IMR-90 (cell line): ENCODE results near the gene GCFC2. TPM values are rescaled to one million over a fixed set of nuclear protein-coding genes. Genes with fewer than 3 reads are reported as not detected.

Experiments used
- ATAC-seq: fragments of 200-7000 bp; cut with Tn5 transposase; 2 replicates; pipeline ENCODE4 v1.9.1; 2020; ENCODE audit warnings: low read depth, mild to moderate bottlenecking, moderate library complexity
- BruUV-seq: library from RNA; stranded (reverse); fragments of 400-500 nt; replicated peaks from 2 replicates; lab custom pipeline; 2021; lab: Mats Ljungman, UMichigan
- CTCF ChIA-PET: fragments of 300-600 bp; formaldehyde crosslinking; extraction: SDS; loops from one replicate; lab custom pipeline; 2021; ENCODE audit warnings: antibody characterized with exemption; lab: Yijun Ruan, JAX
- POLR2A ChIA-PET: fragments of 300-600 bp; sonication (Branson Sonifier 250); formaldehyde crosslinking; loops from one replicate; lab custom pipeline; 2022; ENCODE audit warnings: antibody characterized with exemption; ENCODE audit not compliant: unreplicated experiment; lab: Charles Lee
- DNase-seq: peaks from one replicate; pipeline ENCODE4 v3.0.0; 2013
- H2AFZ ChIP-seq: replicated peaks from 2 replicates; pipeline ENCODE3; 2013; ENCODE audit warnings: low read length, mild to moderate bottlenecking; ENCODE audit not compliant: poor library complexity
- H2AK5ac ChIP-seq: 2 replicates; pipeline ENCODE4 v1.6.1; 2013; ENCODE audit warnings: low read depth, low read length, inconsistent platforms
- H2AK9ac ChIP-seq: replicated peaks from 2 replicates; pipeline ENCODE3; 2013; ENCODE audit warnings: mild to moderate bottlenecking, low read depth, low read length, moderate library complexity; ENCODE audit not compliant: poor library complexity
- H2BK120ac ChIP-seq: 2 replicates; pipeline ENCODE4 v1.6.1; 2013; ENCODE audit warnings: low read depth, low read length, inconsistent platforms
- H2BK15ac ChIP-seq: 3 replicates; pipeline ENCODE4 v1.6.1; 2013; ENCODE audit warnings: low read depth, low read length, inconsistent platforms
- H2BK20ac ChIP-seq: 2 replicates; pipeline ENCODE4 v1.6.1; 2013; ENCODE audit warnings: low read depth, mild to moderate bottlenecking, inconsistent platforms, low read length, moderate library complexity
- H2BK5ac ChIP-seq: 2 replicates; pipeline ENCODE4 v1.6.1; 2013; ENCODE audit warnings: mild to moderate bottlenecking, low read depth, low read length, inconsistent platforms; ENCODE audit not compliant: poor library complexity, severe bottlenecking
- H3K14ac ChIP-seq: replicated peaks from 2 replicates; pipeline ENCODE4 v1.6.1; 2013; ENCODE audit warnings: low read depth, low read length, inconsistent platforms
- H3K18ac ChIP-seq: 2 replicates; pipeline ENCODE4 v1.6.1; 2013; ENCODE audit warnings: low read depth, low read length, control low read depth
- H3K23ac ChIP-seq: 2 replicates; pipeline ENCODE4 v1.6.1; 2013; ENCODE audit warnings: low read depth, low read length, inconsistent platforms
- H3K27ac ChIP-seq: 2 replicates; pipeline ENCODE4 v1.5.1; 2013; ENCODE audit warnings: mild to moderate bottlenecking, control low read depth, low read length; ENCODE audit not compliant: insufficient read depth
- H3K27me3 ChIP-seq: 2 replicates; pipeline ENCODE4 v1.6.1; 2013; ENCODE audit warnings: low read length; ENCODE audit not compliant: control insufficient read depth, insufficient read depth
- H3K36me3 ChIP-seq: 2 replicates; pipeline ENCODE4 v1.6.1; 2013; ENCODE audit warnings: low read length, mixed read lengths; ENCODE audit not compliant: control insufficient read depth, insufficient read depth
- H3K4ac ChIP-seq: 2 replicates; pipeline ENCODE4 v1.6.1; 2013; ENCODE audit warnings: low read depth, low read length, inconsistent platforms
- H3K4me1 ChIP-seq: 2 replicates; pipeline ENCODE4 v1.6.1; 2013; ENCODE audit warnings: low read length, mixed read lengths; ENCODE audit not compliant: control insufficient read depth, insufficient read depth
- H3K4me2 ChIP-seq: 2 replicates; pipeline ENCODE4 v1.6.1; 2013; ENCODE audit warnings: low read depth, mild to moderate bottlenecking, control low read depth, low read length, moderate library complexity
- H3K4me3 ChIP-seq: 2 replicates; pipeline ENCODE4 v1.5.1; 2013; ENCODE audit warnings: low read depth, mild to moderate bottlenecking, control low read depth, low read length, moderate library complexity; ENCODE audit not compliant: insufficient read depth
- H3K56ac ChIP-seq: 2 replicates; pipeline ENCODE4 v1.6.1; 2013; ENCODE audit warnings: low read length, inconsistent platforms; ENCODE audit not compliant: insufficient read depth; ENCODE audit errors: extremely low read depth
- H3K79me1 ChIP-seq, 2 experiments: 2 replicates each; pipeline ENCODE4 v1.6.1; 2013; ENCODE audit warnings: low read length in 2 of 2, inconsistent platforms in 1 of 2, low read depth in 1 of 2
- H3K9ac ChIP-seq: 2 replicates; pipeline ENCODE4 v1.6.1; 2013; ENCODE audit warnings: low read depth, low read length, control low read depth
- H3K9me1 ChIP-seq: 2 replicates; pipeline ENCODE4 v1.6.1; 2013; ENCODE audit warnings: low read length, inconsistent platforms; ENCODE audit not compliant: insufficient read depth
- H3K9me3 ChIP-seq: 2 replicates; pipeline ENCODE4 v1.6.1; 2013; ENCODE audit warnings: low read length; ENCODE audit not compliant: control insufficient read depth, insufficient read depth
- H4K20me1 ChIP-seq: 2 replicates; pipeline ENCODE4 v1.6.1; 2013; ENCODE audit warnings: low read length, inconsistent platforms; ENCODE audit not compliant: insufficient read depth
- H4K5ac ChIP-seq: 2 replicates; pipeline ENCODE4 v1.6.1; 2013; ENCODE audit warnings: mild to moderate bottlenecking, low read depth, low read length, control low read depth
- H4K8ac ChIP-seq, 2 experiments: 2 replicates each; pipeline ENCODE4 v1.6.1; 2013; ENCODE audit warnings: low read depth in 2 of 2, low read length in 2 of 2, control low read depth in 1 of 2, inconsistent platforms in 1 of 2
- H4K91ac ChIP-seq: 2 replicates; pipeline ENCODE4 v1.6.1; 2013; ENCODE audit warnings: low read depth, low read length, inconsistent platforms; ENCODE audit not compliant: insufficient read depth
- CHD1 ChIP-seq: IDR thresholded peaks from 2 replicates; pipeline ENCODE4 v1.6.1; 2012; ENCODE audit warnings: low read depth, low read length, improper control_type of control experiment
- CTCF ChIP-seq: conservative IDR thresholded peaks from 2 replicates; pipeline ENCODE4 v1.5.1; 2012; ENCODE audit warnings: mild to moderate bottlenecking, low read depth, low read length, improper control_type of control experiment
- ELK1 ChIP-seq: fragments of 150-350 bp; IDR thresholded peaks from 2 replicates; pipeline ENCODE4 v1.6.1; 2016; ENCODE audit warnings: low read depth, mild to moderate bottlenecking, low read length, moderate library complexity, borderline replicate concordance
- FOS ChIP-seq: fragments of 150-350 bp; IDR thresholded peaks from 2 replicates; pipeline ENCODE4 v1.6.1; 2016; ENCODE audit warnings: low read depth, low read length
- MAZ ChIP-seq: IDR thresholded peaks from 2 replicates; pipeline ENCODE4 v1.6.1; 2012; ENCODE audit warnings: low read depth, mild to moderate bottlenecking, low read length, improper control_type of control experiment, moderate library complexity, borderline replicate concordance
- MXI1 ChIP-seq: IDR thresholded peaks from 2 replicates; pipeline ENCODE4 v1.6.1; 2012; ENCODE audit warnings: low read depth, mild to moderate bottlenecking, low read length, moderate library complexity, borderline replicate concordance
- RCOR1 ChIP-seq: IDR thresholded peaks from 2 replicates; pipeline ENCODE4 v1.6.1; 2012; ENCODE audit warnings: mild to moderate bottlenecking, low read length, improper control_type of control experiment; ENCODE audit not compliant: insufficient replicate concordance
- RFX5 ChIP-seq: IDR thresholded peaks from 2 replicates; pipeline ENCODE4 v1.8.0; 2012; ENCODE audit warnings: low read depth, mild to moderate bottlenecking, low read length, moderate library complexity
- SMC3 ChIP-seq: fragments of 150-350 bp; IDR thresholded peaks from 2 replicates; pipeline ENCODE4 v1.6.1; 2016; ENCODE audit warnings: low read depth, mild to moderate bottlenecking, antibody characterized with exemption, low read length, moderate library complexity
- USF2 ChIP-seq: fragments of 150-350 bp; IDR thresholded peaks from 2 replicates; pipeline ENCODE4 v1.6.1; 2017; ENCODE audit warnings: mild to moderate bottlenecking, antibody characterized with exemption, low read length, low read depth
- WGBS, 2 experiments: methylation state at CpG; one replicate each; pipeline versions ENCODE4 v1.1.5 to v1.1.7; 2013; ENCODE audit warnings: missing lambda C conversion rate in 2 of 2; ENCODE audit not compliant: insufficient read length in 1 of 2; ENCODE audit errors: extremely low coverage in 2 of 2; 5-methylcytosine and 5-hydroxymethylcytosine counted together
- dilution Hi-C: fragments of 300-500 bp; cut with HindIII; formaldehyde crosslinking; loops from one replicate; pipeline ENCODE4 v1.14.3; 2018; ENCODE audit warnings: low sequenced_read_pairs; ENCODE audit not compliant: unreplicated experiment
- in situ Hi-C: fragments of 300-500 bp; cut with MboI; formaldehyde crosslinking; loops from 3 replicates; pipeline ENCODE4 v1.14.3; 2019; ENCODE audit warnings: low sequenced_read_pairs, inconsistent platforms, mixed read lengths
- intact Hi-C: fragments of 100-400 bp; cut with micrococcal nuclease; formaldehyde crosslinking; loops from 2 replicates; pipeline ENCODE4 v1.10.0; 2022
- polyA plus RNA-seq, 3 experiments: library from polyadenylated mRNA; depleted of rRNA; stranded (reverse); fragments of >200 nt; gene quantifications; 2 replicates each; pipeline ENCODE4 v1.2.3, GENCODE V29; 2012; ENCODE audit warnings: low replicate concordance in 1 of 3
- total RNA-seq: library from RNA; depleted of rRNA; stranded (reverse); fragments of >200 nt; gene quantifications from 2 replicates; pipeline ENCODE4 v1.2.3, GENCODE V29; 2012

GCFC2 gene
- total and polyA plus RNA-seq, 2 of the 4 experiments (the other 2 are of a cell fraction): 6.4 to 10.0 TPM

GRCh38 chr2:75656563-75656962 lies 54.2 kb downstream of the GCFC2 start:
- Histone ChIP-seq H3K36me3 (peaks cover 26% of the 10 kb centered on the region), H3K27ac (no peak overlapping the region), H4K5ac (no peak overlapping the region), H2AFZ (no peak overlapping the region), H3K56ac (no peak overlapping the region), H3K9ac (no peak overlapping the region), H3K18ac (no peak overlapping the region), H3K4me3 (no peak overlapping the region), H3K4me1 (peaks cover 2% of the 10 kb centered on the region; the same call in 1 of the 2 replicates), H2BK5ac (no peak overlapping the region), H3K79me1 (peaks cover 13 to 25% of the 10 kb centered on the region in 2 experiments; a peak in 3 of 4 replicates), H4K8ac (no peak overlapping the region), H3K14ac (no peak overlapping the region), H4K91ac (no peak overlapping the region), H3K4me2 (no peak overlapping the region), H3K4ac (no peak overlapping the region), H2BK20ac (no peak overlapping the region), H3K9me3 (no peaks in the 10 kb centered on the region), H3K9me1 (peaks cover 3% of the 10 kb centered on the region), H2BK120ac (no peak overlapping the region), H2AK5ac (no peak overlapping the region), H2AK9ac (no peak overlapping the region), H3K23ac (no peak overlapping the region), H4K20me1 (no peaks in the 10 kb centered on the region), H2BK15ac (no peak overlapping the region), H3K27me3 (no peaks in the 10 kb centered on the region)
- ATAC-seq (no peak), DNase-seq (no peak)
- no TSS peak for BruUV-seq
- TF ChIP-seq CHD1 (no peak), USF2 (no peak), FOS (no peak), RCOR1 (no peak), RFX5 (no peak), MAZ (no peak), CTCF (no peak), ELK1 (no peak), MXI1 (no peak), SMC3 (no peak)
- in situ Hi-C loops (no loop called here), intact Hi-C loops (no loop called here), dilution Hi-C loops (no loop called here)
- no CpG with 5 or more reads among the region's 1 CpG for WGBS, 2 experiments
- ChIA-PET POLR2A (no interaction called here), CTCF (no interaction called here)
